Measurements from ENCODE around the gene INPP5F.
"Not testable (repeated sequence)": the region's sequence is repeated elsewhere in the genome, so short reads cannot be mapped to it uniquely, and the experiment has no call there.

Gene INPP5F

GRCh38 chr10:119859420-119860258 lies 133.8 kb downstream of the INPP5F start:
- peak in 1 of 2 experiments; percentile 46 for DNase-seq (ENCODE audit: low read depth in 1 of 2, low spot score in 1 of 2)
- in situ Hi-C loops (cut with HindIII; ENCODE audit: low pct_unique_long_range_greater_than_20kb, low sequenced_read_pairs) = no loop called here
- no peak for TF ChIP-seq JUND (IDR thresholded peaks at IDR 0.05; ENCODE audit: low read depth)

GRCh38 chr10:119860866-119861607 lies 135.2 kb downstream of the INPP5F start:
- TF ChIP-seq JUND (IDR thresholded peaks at IDR 0.05; ENCODE audit: low read depth) = no peak
- no peak for DNase-seq (ENCODE audit: low read depth in 1 of 2, low spot score in 1 of 2)
- in situ Hi-C loops (cut with HindIII; ENCODE audit: low pct_unique_long_range_greater_than_20kb, low sequenced_read_pairs) = no loop called here

DNA sequence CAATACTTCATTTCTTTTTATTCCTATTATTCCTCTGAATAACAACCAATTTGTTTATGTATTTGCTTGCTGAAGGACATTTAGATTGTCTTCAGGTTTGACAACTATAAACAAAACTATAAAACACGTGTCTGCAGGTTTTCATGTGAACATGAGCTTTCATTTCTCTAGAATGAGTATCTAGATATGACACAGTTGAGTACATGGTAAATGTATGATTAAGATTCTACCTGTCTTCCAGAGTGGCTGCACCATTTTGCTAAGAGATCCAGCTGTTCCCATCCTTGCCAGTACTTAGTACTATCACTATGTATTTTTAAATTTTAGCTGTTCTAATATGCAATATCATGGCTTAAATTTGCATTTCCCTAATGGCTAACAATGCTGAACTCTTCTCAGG lies 136.7 kb downstream of the INPP5F start:
- no peak for DNase-seq (ENCODE audit: low read depth in 1 of 2, low spot score in 1 of 2)
- in situ Hi-C loops (cut with HindIII; ENCODE audit: low pct_unique_long_range_greater_than_20kb, low sequenced_read_pairs) = no loop called here
- TF ChIP-seq JUND (IDR thresholded peaks at IDR 0.05; ENCODE audit: low read depth) = no peak

GRCh38 chr10:119863951-119864565 lies 138.2 kb downstream of the INPP5F start:
- DNase-seq (ENCODE audit: low read depth in 1 of 2, low spot score in 1 of 2) = no peak
- TF ChIP-seq JUND (IDR thresholded peaks at IDR 0.05; ENCODE audit: low read depth) = no peak
- in situ Hi-C loops (cut with HindIII; ENCODE audit: low pct_unique_long_range_greater_than_20kb, low sequenced_read_pairs) = no loop called here

DNA sequence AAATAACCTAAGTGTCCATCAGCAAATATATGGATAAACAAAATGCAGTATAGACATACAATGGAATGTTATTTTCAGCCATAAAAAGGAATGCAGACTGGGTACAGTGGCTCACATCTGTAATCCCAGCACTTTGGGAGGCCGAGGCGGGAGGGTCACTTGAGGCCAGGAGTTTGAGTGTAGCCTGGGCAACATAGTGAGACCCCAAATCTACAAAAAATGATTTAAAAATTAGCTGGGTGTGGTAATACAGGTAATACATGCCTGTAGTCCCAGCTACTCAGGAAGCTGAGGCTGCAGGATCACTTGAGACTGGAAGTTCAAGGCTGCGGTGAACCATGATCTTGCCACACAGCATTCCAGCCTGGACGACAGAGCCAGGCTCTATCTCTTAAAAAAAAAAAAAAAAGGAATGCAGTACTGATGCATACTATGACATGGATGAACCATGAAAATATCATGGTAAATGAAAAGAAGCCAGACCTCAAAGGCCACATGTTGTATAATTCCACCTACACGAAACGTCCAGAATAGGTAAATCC lies 139.9 kb downstream of the INPP5F start:
- DNase-seq (ENCODE audit: low read depth in 1 of 2, low spot score in 1 of 2) = no peak
- no peak for TF ChIP-seq JUND (IDR thresholded peaks at IDR 0.05; ENCODE audit: low read depth)
- in situ Hi-C loops (cut with HindIII; ENCODE audit: low pct_unique_long_range_greater_than_20kb, low sequenced_read_pairs) = no loop called here

DNA sequence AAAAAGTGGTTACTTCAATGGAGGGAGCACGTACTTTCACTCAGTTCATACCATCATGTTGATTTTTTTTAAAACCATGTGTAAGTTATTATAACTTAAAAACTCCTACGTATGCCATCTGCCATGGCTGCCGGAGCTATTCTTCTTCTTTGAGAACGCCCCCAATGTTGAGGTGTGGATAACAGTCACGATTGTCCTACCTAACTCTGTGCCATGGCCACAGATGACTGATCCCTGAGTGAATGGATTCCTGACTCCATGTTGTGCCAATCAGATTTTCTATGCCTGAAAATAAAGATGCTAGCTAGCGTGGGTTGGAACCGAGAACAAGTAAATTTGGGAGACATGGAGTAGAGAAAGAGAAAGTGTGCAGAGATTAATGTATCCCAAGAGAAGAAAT lies 141.5 kb downstream of the INPP5F start:
- in situ Hi-C loops (cut with HindIII; ENCODE audit: low pct_unique_long_range_greater_than_20kb, low sequenced_read_pairs) = no loop called here

DNA sequence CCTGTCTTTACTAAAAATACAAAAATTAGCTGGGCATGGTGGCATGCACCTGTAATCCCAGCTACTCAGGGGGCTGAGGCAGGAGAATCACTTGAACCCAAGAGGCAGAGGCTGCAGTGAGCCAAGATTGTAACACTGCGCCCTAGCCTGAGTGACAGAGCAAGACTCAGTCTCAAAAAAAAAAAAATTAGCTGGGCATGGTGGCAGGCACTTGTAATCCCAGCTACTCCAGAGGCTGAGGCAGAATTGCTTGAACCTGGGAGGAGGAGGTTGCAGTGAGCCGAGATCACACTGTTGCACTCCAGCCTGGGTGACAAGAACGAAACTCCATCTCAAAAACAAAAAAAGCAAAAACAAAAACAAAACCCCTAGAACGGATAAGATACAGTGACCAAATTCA lies 143.5 kb downstream of the INPP5F start:
- in situ Hi-C loops (cut with HindIII; ENCODE audit: low pct_unique_long_range_greater_than_20kb, low sequenced_read_pairs); DNase-seq (ENCODE audit: low read depth in 1 of 2, low spot score in 1 of 2): not testable (repeated sequence)

More for the DNA sequence above, 141.5 kb downstream of the INPP5F start:
- no peak for DNase-seq (ENCODE audit: low read depth in 1 of 2, low spot score in 1 of 2)
- TF ChIP-seq JUND (IDR thresholded peaks at IDR 0.05; ENCODE audit: low read depth) = no peak

DNA sequence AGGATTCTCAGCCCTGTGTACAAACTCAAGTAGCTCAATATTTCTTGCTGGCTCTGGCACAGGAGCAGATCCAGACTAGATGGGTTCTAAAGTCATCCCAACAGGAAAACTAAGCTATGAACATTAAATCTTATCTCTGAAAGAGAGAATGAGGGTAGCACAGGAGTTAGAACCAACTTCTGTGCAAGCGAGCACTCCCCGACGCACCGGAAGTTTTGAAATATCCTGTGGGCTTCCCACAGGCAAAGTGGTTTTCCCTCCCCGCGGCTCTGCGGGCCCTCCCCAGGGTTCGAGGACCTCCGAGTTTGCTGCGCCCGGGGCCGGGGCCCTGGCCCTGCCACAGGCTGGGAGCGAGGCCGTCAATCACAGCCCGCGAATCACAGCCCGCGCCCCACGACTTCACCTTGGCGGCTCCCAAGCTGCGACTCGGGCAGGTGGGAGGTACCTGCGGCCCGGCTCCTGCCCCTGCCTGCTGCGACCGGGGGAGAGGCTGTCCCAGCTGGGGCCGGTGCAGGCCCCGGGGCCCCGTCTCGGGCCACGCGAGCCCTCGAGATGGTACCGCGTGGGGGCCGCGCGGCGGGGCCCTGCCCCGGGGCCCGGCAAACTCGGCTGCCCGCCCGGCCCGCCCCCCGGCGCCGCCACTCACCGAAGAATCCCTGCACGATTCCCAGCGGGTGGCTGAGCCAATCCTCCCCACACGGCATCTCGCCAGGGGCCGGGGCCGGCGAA lies 146.2 kb downstream of the INPP5F start:
- in situ Hi-C loops (cut with HindIII; ENCODE audit: low pct_unique_long_range_greater_than_20kb, low sequenced_read_pairs) = no loop called here
- DNase-seq (ENCODE audit: low read depth in 1 of 2, low spot score in 1 of 2) = peak in 1 of 2 experiments; percentile 59
- TF ChIP-seq JUND (IDR thresholded peaks at IDR 0.05; ENCODE audit: low read depth) = no peak

- no peak for TF ChIP-seq JUND (IDR thresholded peaks at IDR 0.05; ENCODE audit: low read depth)
Observed at GRCh38 chr10:119872610-119872859, 146.7 kb downstream of the INPP5F start, which contains the start of gene MCMBP. Gene MCMBP (minus strand): TSS chr10:119872843. CDS start chr10:119872584, 259 bp downstream.

DNA sequence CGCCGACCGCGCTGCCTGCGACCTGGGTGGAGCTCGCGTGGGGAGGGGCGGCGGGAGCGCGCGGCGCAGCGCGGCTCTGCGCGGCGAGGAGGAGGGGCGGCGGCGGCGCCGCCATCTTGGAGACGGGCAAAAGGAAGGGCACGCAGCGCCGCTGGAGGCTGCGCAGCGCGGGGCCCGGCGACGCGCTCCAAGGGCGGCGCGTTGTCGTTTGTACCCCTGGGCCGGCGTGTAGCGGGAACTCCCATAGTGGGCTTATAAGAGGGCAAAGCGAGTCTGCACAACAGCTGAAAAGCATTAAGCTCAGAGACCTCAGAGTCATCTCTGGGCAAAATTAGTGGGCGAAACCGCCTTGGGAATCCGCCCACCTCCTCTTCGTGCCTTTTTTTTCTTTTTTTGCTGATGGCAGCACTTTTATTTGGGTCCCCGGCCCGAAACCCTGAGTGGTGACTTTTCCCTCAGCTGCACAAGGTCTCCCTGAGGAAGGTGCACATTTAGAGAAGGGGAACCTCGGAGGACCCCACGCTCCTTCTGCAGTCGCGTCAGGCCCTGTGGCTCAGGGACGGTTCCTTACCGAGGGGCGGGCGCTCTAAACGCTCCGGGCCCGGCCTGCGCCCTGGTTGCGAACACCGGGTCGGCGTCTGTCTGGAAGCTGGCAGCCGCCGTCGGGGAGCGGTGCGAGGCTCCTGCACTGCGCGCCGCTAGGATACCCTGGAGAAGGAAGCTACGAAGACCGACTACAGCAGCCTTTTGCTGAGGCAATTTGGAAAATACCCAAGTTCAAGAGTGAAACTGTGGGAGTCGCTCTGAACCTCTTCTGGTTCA lies 147.2 kb downstream of the INPP5F start:
- in situ Hi-C loops (cut with HindIII; ENCODE audit: low pct_unique_long_range_greater_than_20kb, low sequenced_read_pairs) = no loop called here
- DNase-seq (ENCODE audit: low read depth in 1 of 2, low spot score in 1 of 2) = peak; percentile 39 to 86

More at GRCh38 chr10:119872610-119872859, 146.7 kb downstream of the INPP5F start, which contains the start of gene MCMBP:
- in situ Hi-C loops (cut with HindIII; ENCODE audit: low pct_unique_long_range_greater_than_20kb, low sequenced_read_pairs) = no loop called here
- DNase-seq (ENCODE audit: low read depth in 1 of 2, low spot score in 1 of 2) = no peak

GRCh38 chr10:119878524-119878923 lies 152.7 kb downstream of the INPP5F start:
- in situ Hi-C loops (cut with HindIII; ENCODE audit: low pct_unique_long_range_greater_than_20kb, low sequenced_read_pairs) = no loop called here
- no peak for TF ChIP-seq JUND (IDR thresholded peaks at IDR 0.05; ENCODE audit: low read depth)
- DNase-seq (ENCODE audit: low read depth in 1 of 2, low spot score in 1 of 2) = no peak

More for the DNA sequence above, 147.2 kb downstream of the INPP5F start:
- TF ChIP-seq JUND (IDR thresholded peaks at IDR 0.05; ENCODE audit: low read depth) = no peak

Measured in T47D (cell line).